Stimulated activated CD4-positive, alpha-beta T cell treated with anti-CD3 and anti-CD28 coated beads, TNF-alpha, amount 100 ng/mL, for 48 hours (primary cell): ENCODE data around the gene UBXN11.

Source experiments
- DNase-seq, 3 donors: peaks; one replicate each; pipeline ENCODE4 v3.0.0-alpha.2; 2020; ENCODE audit warnings: low read depth in 3 of 3

The UBXN11 gene

DNA sequence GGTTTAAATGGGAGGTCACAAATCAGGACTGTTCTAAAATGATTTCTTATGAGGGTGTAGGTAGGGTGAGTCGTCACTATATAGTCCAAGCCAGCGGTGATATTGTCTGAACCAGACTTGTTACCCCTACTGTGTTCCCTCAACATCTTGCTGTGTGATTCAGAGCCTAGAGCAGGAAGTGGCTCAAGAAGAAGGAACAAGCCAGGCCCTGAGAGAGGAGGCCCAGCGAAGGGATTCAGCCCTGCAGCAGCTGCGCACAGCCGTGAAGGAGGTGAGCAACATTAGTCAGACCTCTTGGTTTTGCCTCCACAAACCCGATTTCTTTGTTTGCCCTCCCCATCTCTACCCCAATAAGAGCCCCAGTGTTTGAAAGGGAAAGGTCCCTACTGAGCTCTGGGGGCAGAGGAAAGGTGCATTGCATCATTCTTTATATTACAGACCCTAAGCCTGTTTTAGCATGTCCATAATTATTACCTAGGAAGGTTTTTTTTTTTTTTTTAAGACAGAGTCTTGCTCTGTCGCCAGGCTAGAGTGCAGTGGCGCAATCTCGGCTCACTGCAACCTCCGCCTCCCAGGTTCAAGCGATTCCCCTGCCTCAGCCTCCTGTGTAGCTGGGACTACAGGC lies 31.5 kb downstream of the UBXN11 start:
- DNase-seq, result no peak

DNA sequence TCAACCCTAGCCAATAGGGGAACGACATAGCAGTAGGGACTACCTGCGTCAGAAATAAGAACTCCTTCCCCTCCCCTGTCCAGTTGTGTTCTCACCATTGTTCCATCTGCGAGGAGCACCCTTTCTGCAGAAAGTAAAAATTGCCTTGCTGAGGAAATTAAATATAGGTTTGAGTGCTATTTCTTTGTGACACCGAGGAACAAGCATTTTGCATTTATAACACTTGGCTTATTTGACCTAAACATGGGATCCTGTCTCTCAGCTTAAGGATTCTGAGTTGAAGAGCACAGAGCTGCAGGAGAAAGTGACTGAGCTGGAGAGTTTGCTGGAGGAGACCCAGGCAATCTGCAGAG lies 37.3 kb downstream of the UBXN11 start:
- no peak for DNase-seq

DNA sequence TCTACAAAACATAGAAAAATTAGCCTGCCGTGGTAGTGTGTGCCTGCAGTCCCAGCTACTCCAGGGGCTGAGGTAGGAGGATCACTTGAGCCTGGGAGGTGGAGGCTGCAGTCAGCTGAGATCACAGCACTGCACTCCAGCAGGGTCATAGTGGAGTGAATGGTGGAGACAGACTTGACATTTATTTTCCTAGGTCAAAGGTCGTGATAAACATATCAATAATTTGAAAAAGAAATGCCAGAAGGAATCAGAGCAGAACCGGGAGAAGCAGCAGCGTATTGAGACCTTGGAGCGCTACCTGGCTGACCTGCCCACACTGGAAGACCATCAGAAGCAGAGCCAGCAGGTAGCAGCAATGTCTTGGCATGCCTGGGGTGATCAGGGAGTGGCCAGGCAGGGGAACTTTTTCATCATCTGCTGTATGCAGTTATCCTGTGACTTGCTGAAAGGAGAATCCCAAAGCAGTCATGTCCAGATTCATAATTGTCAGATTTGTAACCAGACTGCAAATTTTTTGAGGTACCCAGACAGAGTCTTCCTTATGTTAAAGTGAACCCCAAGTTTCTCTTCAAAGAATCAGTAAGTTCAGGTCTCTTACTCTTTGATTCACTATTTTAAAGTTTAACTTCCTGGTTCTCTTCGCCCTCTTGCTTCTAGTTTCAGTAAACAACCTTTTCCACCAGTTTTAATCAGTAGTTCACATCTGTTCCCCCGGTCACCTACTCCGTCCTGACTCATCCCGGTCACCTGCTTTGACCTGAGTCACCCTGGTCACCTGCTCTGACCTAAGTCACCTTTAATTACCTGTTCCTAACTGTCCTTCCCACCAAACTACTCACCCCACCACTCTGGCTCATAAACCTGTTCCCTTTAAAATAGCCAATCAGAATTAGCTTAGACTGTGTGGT lies 37.9 kb downstream of the UBXN11 start:
- DNase-seq, result no peak

DNA sequence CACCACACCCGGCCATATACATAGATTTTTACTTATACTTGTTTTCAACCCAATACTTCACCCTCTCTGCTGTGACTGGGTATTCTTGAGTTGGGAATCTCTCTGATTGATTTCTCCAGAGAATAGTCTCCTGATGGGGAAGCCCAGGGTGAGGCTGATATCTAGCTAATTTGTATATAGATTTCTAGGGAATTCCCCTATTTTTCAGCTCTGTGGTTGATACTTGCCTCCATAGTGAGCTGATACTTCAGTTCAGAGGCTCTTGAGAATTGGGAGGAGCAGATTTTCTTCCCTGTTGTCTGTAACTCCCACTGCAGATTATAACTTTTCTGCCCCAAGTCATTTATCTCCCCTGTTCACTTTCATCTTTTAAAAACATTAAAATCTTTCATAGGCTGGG lies 41.0 kb downstream of the UBXN11 start:
- DNase-seq, result no peak

DNA sequence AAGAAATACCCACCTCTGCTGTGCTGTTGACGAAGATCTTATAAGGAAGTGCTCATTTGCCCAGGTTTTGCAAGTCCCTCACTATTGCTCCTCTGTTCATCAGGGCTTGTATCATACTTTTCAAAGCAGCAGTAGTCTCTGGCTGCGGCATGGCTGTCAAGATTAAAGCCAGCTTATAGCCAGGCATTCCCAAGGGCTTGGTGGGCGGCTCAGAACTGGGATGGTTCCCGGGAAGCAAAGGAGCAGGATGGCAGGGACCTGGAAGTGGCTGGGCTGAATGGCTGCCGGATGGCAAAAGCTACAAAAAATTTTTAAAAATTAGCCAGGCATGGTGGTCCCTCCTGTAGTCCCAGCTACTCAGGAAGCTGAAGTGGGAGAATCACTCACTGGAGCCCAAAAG lies 43.2 kb downstream of the UBXN11 start:
- DNase-seq, result no peak

DNA sequence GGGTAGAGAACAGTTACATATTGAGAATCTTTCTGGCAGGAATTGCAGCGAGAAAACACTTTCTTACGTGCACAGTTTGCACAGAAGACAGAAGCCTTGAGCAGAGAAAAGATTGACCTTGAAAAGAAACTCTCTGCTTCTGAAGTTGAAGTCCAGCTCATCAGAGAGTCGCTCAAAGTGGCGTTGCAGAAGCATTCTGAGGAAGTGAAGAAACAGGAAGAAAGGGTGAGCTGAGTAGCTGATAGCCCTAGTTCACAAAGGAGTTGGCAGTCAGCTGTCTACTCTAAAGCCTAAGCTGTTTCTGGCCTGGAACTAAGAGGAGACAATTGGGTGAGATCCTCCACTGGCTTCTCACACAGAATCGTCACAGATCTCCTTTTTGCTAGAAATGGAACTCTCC lies 46.9 kb downstream of the UBXN11 start:
- DNase-seq, result no peak

DNA sequence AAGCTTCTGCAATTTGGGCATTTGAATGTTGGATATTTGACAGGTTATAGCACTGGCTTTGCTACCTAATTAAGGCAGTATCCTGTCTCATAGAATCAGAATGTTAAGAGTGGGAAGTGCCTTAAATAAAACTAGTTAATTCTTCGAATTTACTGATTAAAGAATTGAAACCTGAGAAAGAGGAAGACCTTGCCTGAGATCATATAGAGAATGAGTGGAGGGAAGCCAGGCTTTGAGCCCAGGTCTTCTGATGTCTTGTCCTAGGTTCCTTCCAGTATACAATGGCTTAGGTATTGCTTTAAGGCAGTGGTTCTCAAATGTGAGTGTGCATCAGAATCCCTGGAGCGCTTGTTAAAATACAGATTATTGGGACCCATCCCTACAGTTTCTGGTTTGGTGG lies 47.4 kb downstream of the UBXN11 start:
- DNase-seq, result no peak

DNA sequence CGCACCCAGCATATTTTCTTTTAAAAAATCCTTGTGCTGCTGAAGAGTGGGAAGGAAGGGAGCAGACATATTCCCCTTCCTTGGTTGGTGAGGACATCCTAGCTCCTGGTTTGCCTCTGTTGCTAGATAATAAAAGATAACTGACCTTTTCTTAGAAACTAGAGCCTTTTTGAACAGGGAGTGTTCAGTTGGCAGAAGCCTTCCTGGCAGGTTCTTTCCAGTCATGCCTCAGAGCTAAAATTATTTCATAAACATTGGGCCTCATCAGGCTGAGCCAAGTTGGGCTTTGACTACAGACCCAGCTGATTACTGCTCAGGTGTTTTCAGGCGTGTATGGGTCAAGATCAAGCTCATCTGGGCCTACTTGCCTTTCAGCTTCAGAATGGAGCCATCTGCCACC lies 49.2 kb downstream of the UBXN11 start:
- DNase-seq, result no peak

DNA sequence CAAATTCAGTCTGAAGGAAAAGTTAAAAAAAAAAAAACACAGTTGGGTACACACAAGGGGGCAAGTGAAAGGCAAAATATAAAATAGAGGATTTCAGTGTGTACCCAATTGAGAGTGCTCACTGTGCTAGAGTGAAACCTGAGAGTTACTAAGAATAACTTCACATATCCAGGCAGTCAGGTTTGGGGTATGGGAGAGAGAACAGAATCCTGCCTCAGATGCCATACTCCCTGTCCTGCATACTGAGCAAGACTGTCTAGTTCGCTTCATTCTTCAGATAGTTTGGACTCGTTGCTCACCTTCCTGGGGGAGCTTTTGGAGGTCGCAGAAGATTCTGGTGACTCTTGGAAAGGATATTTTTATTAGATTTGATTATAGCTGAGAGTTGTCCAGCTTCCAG lies 52.0 kb downstream of the UBXN11 start:
- no peak for DNase-seq

DNA sequence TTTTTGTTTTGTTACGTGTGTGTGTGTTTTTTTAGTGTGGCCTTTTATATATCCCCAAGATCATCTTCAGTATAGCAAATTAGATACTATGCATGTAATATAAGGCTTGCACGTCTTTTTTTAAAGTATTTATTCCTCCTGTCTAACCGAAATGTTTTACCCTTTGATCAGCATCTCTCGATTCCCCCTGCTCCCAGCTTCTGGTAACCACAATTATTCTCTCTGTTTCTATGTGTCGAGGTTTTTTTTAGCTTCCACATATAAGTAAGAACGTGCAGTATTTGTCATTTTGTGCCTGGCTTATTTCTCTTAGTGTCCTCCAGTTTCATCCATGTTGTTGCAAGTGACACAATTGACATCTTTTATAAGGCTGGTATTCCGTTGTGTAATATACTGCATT lies 53.7 kb downstream of the UBXN11 start:
- no peak for DNase-seq

DNA sequence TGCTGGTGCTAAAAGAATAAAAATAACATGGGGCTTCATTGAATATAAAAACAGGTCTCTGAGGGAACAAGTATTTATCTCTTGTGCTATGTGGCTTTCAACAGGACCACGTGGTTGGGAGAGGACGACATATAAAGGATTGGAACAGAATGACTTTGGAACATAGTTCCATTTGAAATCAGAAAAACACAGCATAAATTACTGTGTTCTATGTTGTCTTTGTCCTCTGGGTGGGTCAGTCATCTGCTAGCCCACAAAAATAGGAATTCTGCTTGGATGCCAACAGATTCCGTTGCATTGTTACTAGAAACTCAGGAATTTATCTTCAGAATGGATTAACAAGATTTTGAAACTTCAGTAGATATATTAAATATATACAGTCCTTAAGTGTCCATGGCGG lies 66.5 kb downstream of the UBXN11 start:
- DNase-seq, result no peak

DNA sequence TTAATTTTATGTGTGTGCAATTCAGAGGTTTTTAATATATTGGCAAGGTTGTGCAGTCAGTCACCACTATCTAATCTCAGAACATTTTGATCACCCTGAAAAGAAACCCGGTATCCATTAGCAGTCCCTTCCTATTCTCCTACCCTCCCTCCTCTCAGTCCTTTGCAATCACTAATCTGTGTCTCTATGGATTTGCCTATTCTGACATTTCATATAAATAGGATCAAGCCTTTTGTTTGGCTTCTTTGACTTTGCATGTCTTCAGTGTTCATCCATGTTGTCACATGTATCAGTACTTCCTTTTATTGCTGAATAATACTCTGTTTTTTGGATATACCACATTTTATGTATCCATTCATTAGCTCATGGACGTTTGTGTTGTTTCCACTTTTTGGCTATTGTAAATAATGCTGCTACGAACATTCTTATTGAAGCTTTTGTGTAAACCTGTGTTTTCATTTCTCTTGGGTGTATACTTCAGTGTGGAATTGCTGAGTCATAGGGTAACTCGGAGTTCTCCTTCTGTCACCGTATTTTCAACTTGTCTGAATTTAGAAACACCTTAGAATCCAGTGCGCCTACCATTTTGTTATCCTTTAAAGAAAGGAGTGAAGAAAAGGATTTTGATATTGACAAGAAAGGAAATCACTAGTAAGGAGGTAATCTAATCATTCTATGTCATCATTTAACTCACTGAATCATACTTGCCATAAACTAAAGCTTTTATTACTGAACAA lies 69.0 kb downstream of the UBXN11 start:
- DNase-seq, result no peak

DNA sequence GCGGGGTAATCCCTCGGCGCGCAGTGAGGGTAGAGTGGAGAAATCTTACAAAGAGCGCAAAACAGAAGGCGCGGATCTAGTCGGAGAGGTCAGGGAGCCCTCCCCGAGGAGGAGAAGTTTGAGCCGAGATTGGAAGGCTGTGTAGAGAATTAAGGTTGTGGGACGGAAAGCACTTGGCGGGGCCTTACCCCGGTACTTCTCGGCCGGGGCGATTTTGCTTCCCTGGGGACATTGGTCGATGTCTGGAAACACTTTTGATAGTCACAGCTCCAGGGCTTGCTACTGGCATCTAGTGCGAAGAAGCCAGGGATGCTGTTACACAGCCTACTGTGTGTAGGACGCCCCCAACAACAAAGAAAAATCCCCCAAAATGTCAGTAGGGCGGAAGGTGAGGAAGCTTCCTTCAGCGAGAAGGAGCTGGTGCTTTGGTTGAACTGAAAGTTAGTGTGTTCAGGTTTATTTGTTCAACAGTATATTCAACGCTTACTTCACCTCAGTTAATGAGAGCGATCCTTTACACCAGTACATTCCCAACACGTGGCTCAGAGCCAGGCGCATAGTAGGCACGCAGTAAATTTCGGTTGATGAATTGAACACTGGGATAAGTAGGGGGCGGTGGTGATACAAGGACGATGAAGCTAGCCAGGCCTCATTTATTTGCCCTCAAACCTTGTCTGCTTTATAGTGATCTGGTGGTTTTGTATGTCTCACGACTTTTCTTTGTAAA lies 71.6 kb downstream of the UBXN11 start:
- no peak for DNase-seq

DNA sequence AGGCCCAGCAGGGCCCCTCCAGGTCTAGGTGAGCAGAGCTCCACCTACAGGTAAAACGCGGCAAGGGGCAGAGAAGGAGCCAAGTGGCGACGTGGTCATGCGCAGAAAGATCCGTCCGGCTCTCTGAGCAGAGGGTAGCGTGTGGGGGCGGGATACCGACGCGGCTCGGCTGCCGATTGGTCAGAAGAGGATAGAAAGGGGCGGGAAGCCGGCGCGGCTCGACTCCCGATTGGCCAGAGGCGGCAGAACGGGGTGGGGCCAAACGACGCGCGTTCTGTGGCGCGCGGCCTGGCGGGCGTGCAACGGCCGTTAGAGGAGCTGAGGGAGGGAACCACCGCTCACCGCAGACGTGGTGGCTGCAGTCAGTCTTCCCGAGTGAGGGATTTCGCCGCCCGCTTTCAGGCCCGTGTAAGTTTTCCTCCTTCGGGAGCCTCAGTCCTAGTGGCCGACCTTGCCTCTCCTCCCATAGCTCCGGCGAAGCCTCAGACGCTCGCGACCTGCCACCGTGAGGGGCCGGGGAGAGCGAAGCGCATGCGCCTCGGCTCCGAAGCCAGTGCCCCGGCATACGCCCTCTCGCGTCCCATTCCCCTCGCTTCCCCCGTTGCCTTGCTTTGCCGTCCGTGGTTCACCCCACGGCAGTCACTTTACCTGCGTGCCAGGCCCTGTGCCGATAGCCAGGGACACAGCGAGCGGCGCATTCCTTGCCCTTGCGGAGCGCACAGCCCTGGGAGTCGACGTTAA lies 72.4 kb downstream of the UBXN11 start, which contains the start of gene CEP85:
Gene CEP85, plus strand, starts transcription at position 298 of the 741 bp plus-strand sequence. CDS start 5,584 bp downstream, outside the sequence.
- peak; percentile 96 to 98 (median 97) for DNase-seq
